Neural progenitor cell (in vitro differentiated cells): ENCODE measurements around the gene NIPSNAP3A. TPM values are rescaled to one million over a fixed set of nuclear protein-coding genes. Genes with fewer than 3 reads are reported as not detected.

Experiments used
- DNase-seq: peaks from one replicate; pipeline ENCODE4 v3.0.0-alpha.2; 2016; ENCODE audit warnings: low spot score
- H2AFZ ChIP-seq: fragments of 200-600 bp; sonication (generic); replicated peaks from 2 replicates; pipeline ENCODE4 v1.6.1; 2016; ENCODE audit warnings: antibody characterized with exemption
- H3F3A ChIP-seq: fragments of 200-600 bp; sonication (generic); 2 replicates; pipeline ENCODE4 v1.6.1; 2016; ENCODE audit warnings: antibody characterized with exemption, low read depth
- H3K27ac ChIP-seq: fragments of 200-600 bp; sonication (generic); 2 replicates; pipeline ENCODE4 v1.5.1; 2016; ENCODE audit warnings: mild to moderate bottlenecking
- H3K27me3 ChIP-seq: fragments of 200-600 bp; sonication (generic); 2 replicates; pipeline ENCODE4 v1.6.1; 2016; ENCODE audit warnings: mild to moderate bottlenecking, moderate library complexity
- H3K36me3 ChIP-seq: fragments of 200-600 bp; sonication (generic); 2 replicates; pipeline ENCODE4 v1.5.1; 2016
- H3K4me1 ChIP-seq: fragments of 200-600 bp; sonication (generic); 2 replicates; pipeline ENCODE4 v1.6.1; 2016; ENCODE audit warnings: mixed run types
- H3K4me2 ChIP-seq: fragments of 200-600 bp; sonication (generic); 2 replicates; pipeline ENCODE4 v1.6.1; 2016
- H3K4me3 ChIP-seq: fragments of 200-600 bp; sonication (generic); 2 replicates; pipeline ENCODE4 v1.5.1; 2016
- H3K79me2 ChIP-seq: fragments of 200-600 bp; sonication (generic); 2 replicates; pipeline ENCODE4 v1.6.1; 2016; ENCODE audit warnings: low read depth
- H3K9ac ChIP-seq: fragments of 200-600 bp; sonication (generic); 2 replicates; pipeline ENCODE4 v1.6.1; 2016
- H3K9me3 ChIP-seq: fragments of 200-600 bp; sonication (generic); 2 replicates; pipeline ENCODE4 v1.5.1; 2016; ENCODE audit warnings: low read depth
- H4K20me1 ChIP-seq: fragments of 200-600 bp; sonication (generic); 2 replicates; pipeline ENCODE4 v1.6.1; 2016; ENCODE audit warnings: low read depth
- H3K27ac Mint-ChIP-seq: 3 replicates; pipeline ENCODE4 v1.8.0; 2021; ENCODE audit warnings: mixed read lengths
- H3K27me3 Mint-ChIP-seq: 2 replicates; pipeline ENCODE4 v1.8.0; 2022; ENCODE audit warnings: low read depth, mild to moderate bottlenecking, inconsistent platforms, moderate library complexity, mixed read lengths; ENCODE audit not compliant: insufficient read depth
- H3K36me3 Mint-ChIP-seq: 3 replicates; pipeline ENCODE4 v1.8.0; 2021; ENCODE audit warnings: mixed read lengths
- H3K4me1 Mint-ChIP-seq: 3 replicates; pipeline ENCODE4 v1.8.0; 2021; ENCODE audit warnings: mixed read lengths
- H3K4me3 Mint-ChIP-seq: 3 replicates; pipeline ENCODE4 v1.8.0; 2021; ENCODE audit warnings: mild to moderate bottlenecking, moderate library complexity, mixed read lengths
- H3K9me3 Mint-ChIP-seq: 3 replicates; pipeline ENCODE4 v1.8.0; 2020; ENCODE audit warnings: mixed read lengths
- CTCF ChIP-seq: fragments of 200-600 bp; sonication (generic); IDR thresholded peaks from 2 replicates; pipeline ENCODE4 v1.5.1; 2017; ENCODE audit warnings: antibody characterized with exemption, mild to moderate bottlenecking
- EZH2 ChIP-seq: fragments of 200-600 bp; sonication (generic); IDR thresholded peaks from 2 replicates; pipeline ENCODE4 v1.6.1; 2017; ENCODE audit warnings: antibody characterized with exemption, mild to moderate bottlenecking, moderate library complexity
- EZH2phosphoT487 ChIP-seq: fragments of 200-600 bp; sonication (generic); IDR thresholded peaks from 2 replicates; pipeline ENCODE4 v1.6.1; 2017; ENCODE audit warnings: antibody characterized with exemption
- total RNA-seq: library from RNA; depleted of rRNA; stranded (reverse); fragments of >200 nt; gene quantifications from 2 replicates; pipeline ENCODE4 v1.2.3, GENCODE V29; 2015; ENCODE audit warnings: low replicate concordance

The NIPSNAP3A gene
- total RNA-seq, 1 donor from 2014 or later = 55.3 TPM

- peak overlapping the region; percentile 82 for H3K4me3 ChIP-seq
- peaks cover 6% of the 10 kb centered on the region for H3K79me2 ChIP-seq
- H3K9ac ChIP-seq = no peak overlapping the region
- no peaks in the 10 kb centered on the region for H3K9me3 ChIP-seq
- TF ChIP-seq EZH2phosphoT487 (no peak), CTCF (no peak), EZH2 (no peak)
- Mint-ChIP-seq H3K27me3 (no peaks in the 10 kb centered on the region), H3K4me1 (peaks cover 15% of the 10 kb centered on the region), H3K27ac (no peak overlapping the region), H3K9me3 (no peaks in the 10 kb centered on the region), H3K4me3 (peak overlapping the region; percentile 95), H3K36me3 (no peaks in the 10 kb centered on the region)
- no peak for DNase-seq
- peak overlapping the region; percentile 91 for H3K4me2 ChIP-seq
- peaks cover 14% of the 10 kb centered on the region for H3K4me1 ChIP-seq
- H3K36me3 ChIP-seq = no peaks in the 10 kb centered on the region
- H3F3A ChIP-seq = peaks cover 12% of the 10 kb centered on the region
- H3K27ac ChIP-seq = no peak overlapping the region
- H3K27me3 ChIP-seq = no peaks in the 10 kb centered on the region
- peak overlapping the region; percentile 94 for H2AFZ ChIP-seq
- H4K20me1 ChIP-seq = no peaks in the 10 kb centered on the region
Measured at GRCh38 chr9:104746798-104747197, 685 bp upstream of the NIPSNAP3A start.

GRCh38 chr9:104747245-104747564 is 278 bp upstream of the NIPSNAP3A start:
- peaks cover 14% of the 10 kb centered on the region for H3K4me1 ChIP-seq
- no peaks in the 10 kb centered on the region for H3K9me3 Mint-ChIP-seq
- no peak overlapping the region for H3K27ac ChIP-seq
- no peak for TF ChIP-seq EZH2phosphoT487
- no peak for TF ChIP-seq CTCF
- no peak for TF ChIP-seq EZH2
- H3K4me1 Mint-ChIP-seq = peaks cover 15% of the 10 kb centered on the region
- H3K4me3 ChIP-seq = peak overlapping the region; percentile 82
- no peak overlapping the region for H3K9ac ChIP-seq
- peaks cover 6% of the 10 kb centered on the region for H3K79me2 ChIP-seq
- no peaks in the 10 kb centered on the region for H4K20me1 ChIP-seq
- no peaks in the 10 kb centered on the region for H3K36me3 ChIP-seq
- peak overlapping the region; percentile 95 for H3K4me3 Mint-ChIP-seq
- DNase-seq = no peak
- H3K27me3 ChIP-seq = no peaks in the 10 kb centered on the region
- H3K36me3 Mint-ChIP-seq = peaks cover 2% of the 10 kb centered on the region
- no peaks in the 10 kb centered on the region for H3K9me3 ChIP-seq
- peak overlapping the region; percentile 94 for H2AFZ ChIP-seq
- H3K4me2 ChIP-seq = peak overlapping the region; percentile 91
- H3K27ac Mint-ChIP-seq = no peak overlapping the region
- H3K27me3 Mint-ChIP-seq = no peaks in the 10 kb centered on the region
- H3F3A ChIP-seq = peaks cover 12% of the 10 kb centered on the region

- DNase-seq = no peak
- Mint-ChIP-seq H3K9me3 (no peaks in the 10 kb centered on the region), H3K27ac (no peak overlapping the region), H3K4me3 (peak overlapping the region; percentile 95), H3K27me3 (no peaks in the 10 kb centered on the region), H3K36me3 (peaks cover 2% of the 10 kb centered on the region), H3K4me1 (peaks cover 15% of the 10 kb centered on the region)
- Histone ChIP-seq H3K4me2 (peak overlapping the region; percentile 91), H2AFZ (peak overlapping the region; percentile 94), H3K79me2 (peaks cover 6% of the 10 kb centered on the region), H3K27me3 (no peaks in the 10 kb centered on the region), H4K20me1 (no peaks in the 10 kb centered on the region), H3K9me3 (no peaks in the 10 kb centered on the region), H3K4me1 (peaks cover 14% of the 10 kb centered on the region), H3K36me3 (no peaks in the 10 kb centered on the region), H3K9ac (no peak overlapping the region), H3K4me3 (peak overlapping the region; percentile 82), H3K27ac (no peak overlapping the region), H3F3A (peaks cover 12% of the 10 kb centered on the region)
- no peak for TF ChIP-seq CTCF
- TF ChIP-seq EZH2 = no peak
- TF ChIP-seq EZH2phosphoT487 = no peak
Measured at GRCh38 chr9:104748359-104749031, 1.0 kb downstream of the NIPSNAP3A start.
